GM15510 (cell line): ENCODE measurements around the gene KCNE1.

Experiments used
- POLR2A ChIP-seq: IDR thresholded peaks from 3 replicates; pipeline ENCODE4 v1.6.1; 2011; ENCODE audit warnings: borderline replicate concordance; ENCODE audit not compliant: insufficient read length; ENCODE audit errors: extremely low read depth

KCNE1 gene

DNA sequence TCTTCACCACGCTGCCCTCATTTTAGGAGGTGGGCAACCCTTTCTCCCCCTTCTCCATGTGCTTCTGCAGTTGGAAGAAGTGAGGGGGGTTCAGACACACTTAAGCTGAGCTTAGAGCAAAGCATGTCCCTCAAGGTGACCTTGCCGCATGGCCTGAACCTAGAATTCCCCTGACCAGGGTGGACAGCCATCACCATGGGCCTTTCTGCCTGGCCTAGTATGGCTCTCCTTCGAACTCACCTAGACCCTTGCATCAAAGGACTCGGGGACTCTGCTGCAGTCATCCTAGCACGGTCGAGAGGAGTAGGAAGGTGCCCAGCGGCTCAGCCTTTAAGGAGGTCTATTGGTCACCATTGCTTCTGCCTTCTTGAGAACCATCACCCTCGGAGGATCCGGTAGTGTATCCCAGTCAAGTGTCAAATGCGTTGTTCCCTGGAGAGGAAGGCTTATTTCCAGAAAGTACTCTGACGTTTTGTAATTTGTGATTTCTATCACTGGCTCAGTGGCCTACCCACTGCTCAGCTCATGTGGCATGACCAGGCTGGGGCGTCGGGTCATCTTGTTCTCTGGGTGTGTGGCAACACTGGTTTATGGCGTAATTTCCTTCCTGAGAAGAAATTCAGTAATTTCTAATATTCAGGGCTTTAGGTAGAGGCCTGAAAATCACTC, at the start of gene KCNE1:
Gene KCNE1 (minus strand): TSS at position 424 of the 669 bp plus-strand sequence. CDS start 62,576 bp downstream, outside the sequence.
- no peak for TF ChIP-seq POLR2A

DNA sequence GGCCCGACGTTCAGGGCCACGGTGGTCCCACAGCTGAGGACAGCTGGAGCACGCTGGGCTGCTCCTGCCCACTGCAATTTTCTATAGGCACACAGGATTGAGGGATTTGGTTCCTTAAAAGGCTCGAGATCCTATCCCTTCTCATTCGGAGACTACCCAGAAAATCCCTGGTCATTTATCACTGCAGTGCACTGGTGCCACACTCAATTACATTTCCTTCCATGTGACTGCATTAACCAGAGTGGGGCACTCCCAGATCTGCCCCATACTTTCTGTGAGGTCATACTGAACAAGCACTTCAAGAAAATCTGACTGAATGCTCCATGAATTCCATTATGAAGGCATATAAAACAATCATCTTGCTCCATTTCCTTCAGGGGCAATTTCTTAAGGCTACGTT, 49.8 kb upstream of the KCNE1 start:
- no peak for TF ChIP-seq POLR2A

GRCh38 chr21:34560609-34561008, 48.6 kb upstream of the KCNE1 start:
- TF ChIP-seq POLR2A, result no peak

GRCh38 chr21:34560021-34560420, 48.0 kb upstream of the KCNE1 start:
- TF ChIP-seq POLR2A, result no peak

GRCh38 chr21:34559089-34559631, 47.1 kb upstream of the KCNE1 start:
- TF ChIP-seq POLR2A, result no peak

DNA sequence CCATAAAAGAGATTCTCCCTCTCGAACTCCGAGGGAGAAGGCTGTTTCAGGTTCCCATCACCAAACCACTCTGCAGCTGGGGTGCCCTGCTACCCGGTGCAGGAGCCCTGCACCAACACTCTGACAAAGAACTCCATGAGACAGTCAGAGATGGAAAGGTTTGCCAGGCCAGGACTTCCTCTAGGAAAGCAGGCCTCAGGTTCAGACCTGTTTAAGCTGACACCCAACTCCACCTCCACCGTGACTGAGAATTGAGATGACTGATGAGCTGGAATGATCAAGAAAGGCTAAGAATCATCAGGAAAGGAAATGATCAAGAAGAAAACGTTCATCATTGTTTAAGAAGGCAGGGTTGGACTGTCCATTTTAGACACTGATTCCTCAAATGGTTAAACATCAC, 46.2 kb upstream of the KCNE1 start:
- TF ChIP-seq POLR2A, result no peak

DNA sequence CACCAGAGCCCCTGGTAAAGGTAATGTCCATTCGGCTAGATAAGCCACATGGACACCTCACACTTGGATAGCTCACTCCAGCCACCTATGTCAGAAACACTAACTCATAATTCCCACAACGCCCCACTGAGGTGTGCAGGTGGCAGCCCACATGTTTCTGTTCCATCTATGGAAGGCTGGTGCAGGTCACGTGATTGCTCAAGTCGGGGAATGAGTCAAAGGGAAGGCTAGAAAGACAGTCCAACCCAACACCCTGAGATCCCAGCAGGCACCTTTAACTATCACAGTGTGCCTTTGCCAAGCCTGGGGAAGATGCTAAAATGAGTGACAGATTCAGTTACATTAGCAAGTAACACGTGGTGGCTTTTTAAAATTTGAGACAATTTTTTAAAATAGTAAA, 45.3 kb upstream of the KCNE1 start:
- TF ChIP-seq POLR2A, result no peak

- TF ChIP-seq POLR2A, result no peak
These were observed 42.2 kb upstream of the KCNE1 start for GRCh38 chr21:34554227-34554626.

DNA sequence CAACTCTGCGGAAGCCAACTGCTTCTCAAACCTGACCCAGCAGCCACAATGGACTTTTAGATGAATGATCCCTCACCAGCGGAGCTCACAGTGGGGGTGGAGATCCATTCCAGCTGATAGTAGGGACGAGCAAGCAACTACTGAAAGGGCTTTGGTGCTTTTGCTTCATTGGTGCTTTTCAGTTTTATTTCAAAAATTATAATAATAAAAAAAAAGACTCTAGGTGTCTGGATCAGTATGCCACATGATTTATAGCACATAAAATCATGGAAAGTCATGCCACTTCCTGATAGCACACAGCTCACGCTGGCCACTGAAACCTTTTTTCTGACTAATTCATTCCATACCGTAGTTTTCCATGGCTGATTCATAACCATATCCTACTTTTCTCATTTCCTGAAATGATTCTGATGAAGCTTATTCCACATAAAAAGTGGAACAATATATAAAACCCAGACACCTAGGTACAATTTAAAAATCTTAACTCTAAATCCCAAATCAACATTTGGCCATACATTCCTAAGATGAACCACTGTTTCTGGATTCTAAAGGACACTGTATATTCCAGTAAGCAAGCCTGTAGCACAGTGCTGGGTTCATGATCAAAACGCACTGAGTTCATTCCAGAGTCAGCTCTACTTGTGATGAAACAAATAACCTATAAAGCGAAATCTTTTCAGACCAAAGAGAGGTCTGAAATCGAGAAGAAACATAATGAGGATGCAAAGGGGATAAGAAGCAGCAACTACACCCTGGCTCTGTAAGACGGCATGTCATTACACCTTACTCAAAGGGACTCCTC, 41.3 kb upstream of the KCNE1 start:
- no peak for TF ChIP-seq POLR2A

GRCh38 chr21:34552360-34553098, 40.5 kb upstream of the KCNE1 start:
- no peak for TF ChIP-seq POLR2A

DNA sequence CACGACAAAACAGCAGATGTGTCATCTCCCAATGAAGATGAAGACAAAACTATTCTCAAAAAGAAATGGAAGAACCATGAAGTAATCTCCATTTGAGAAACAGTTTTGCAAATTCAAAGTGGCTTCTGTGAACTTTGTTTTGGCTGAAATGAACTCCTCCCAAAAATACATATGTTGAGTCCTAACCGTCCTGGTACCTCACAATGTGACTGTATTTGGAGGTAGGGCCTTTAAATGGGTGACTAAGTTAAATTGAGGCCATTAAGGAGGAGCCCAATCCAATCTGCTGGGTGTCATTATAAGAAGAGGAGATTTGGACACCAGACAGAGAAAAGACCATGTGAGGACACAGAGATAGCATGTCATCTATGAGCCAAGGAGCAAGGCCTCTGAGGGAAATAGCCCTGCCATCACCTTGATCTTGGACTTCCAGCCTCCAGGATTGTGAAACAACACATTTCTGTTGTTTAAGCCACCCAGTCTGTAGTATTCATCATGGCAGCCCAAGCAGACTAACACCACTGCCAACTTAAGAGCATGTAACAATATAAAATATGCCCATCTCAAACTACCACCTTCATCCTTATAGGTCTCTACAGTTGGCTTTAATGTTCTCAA, 38.3 kb upstream of the KCNE1 start:
- TF ChIP-seq POLR2A, result no peak

GRCh38 chr21:34548781-34549376, 36.9 kb upstream of the KCNE1 start:
- TF ChIP-seq POLR2A, result no peak

DNA sequence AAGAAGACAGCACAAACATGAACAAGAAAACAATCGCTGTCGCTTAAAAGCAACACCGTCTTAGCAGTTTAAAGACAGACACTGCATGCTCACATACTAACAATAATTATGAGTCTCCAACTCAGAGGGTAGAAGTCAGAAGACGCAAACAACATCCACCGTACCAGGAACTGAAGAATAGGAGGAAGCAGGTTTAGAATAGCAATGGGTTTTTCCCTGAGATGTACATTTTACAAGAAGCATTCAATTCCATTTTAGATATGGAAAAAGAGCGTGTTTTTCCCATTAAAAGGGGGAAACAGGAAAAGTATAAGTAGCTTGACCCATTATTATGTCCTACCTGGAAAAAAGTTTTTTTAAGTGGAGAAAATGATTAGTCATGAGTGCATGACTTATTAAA, 34.5 kb upstream of the KCNE1 start:
- no peak for TF ChIP-seq POLR2A
